Astrocyte (in vitro differentiated cells and primary cell): Measurements from ENCODE around the gene RAX2. TPM values are rescaled to one million over a fixed set of nuclear protein-coding genes. Genes with fewer than 3 reads are reported as not detected.

Experiments
- DNase-seq: peaks from one replicate; pipeline ENCODE4 v3.0.0-alpha.2; 2010; ENCODE audit warnings: low read depth
- FAIRE-seq: peaks from 2 replicates; lab custom pipeline; 2011; peaks lifted over from hg19 to GRCh38; lab: Jason Lieb, UNC
- H2AFZ ChIP-seq: 2 replicates; pipeline ENCODE4 v1.6.0; 2012; ENCODE audit warnings: low read depth, low read length, inconsistent platforms
- H3K27ac ChIP-seq: 2 replicates; pipeline ENCODE4 v1.5.1; 2011; ENCODE audit warnings: low read depth, low read length, inconsistent platforms
- H3K27me3 ChIP-seq: 2 replicates; pipeline ENCODE4 v1.6.0; 2011; ENCODE audit warnings: low read length, inconsistent platforms; ENCODE audit not compliant: insufficient read depth
- H3K36me3 ChIP-seq: 2 replicates; pipeline ENCODE4 v1.5.1; 2011; ENCODE audit warnings: low read length, inconsistent platforms; ENCODE audit not compliant: insufficient read depth
- H3K4me1 ChIP-seq: 2 replicates; pipeline ENCODE4 v1.5.1; 2011; ENCODE audit warnings: low read length, inconsistent platforms; ENCODE audit not compliant: insufficient read depth
- H3K4me2 ChIP-seq: 2 replicates; pipeline ENCODE4 v1.6.0; 2012; ENCODE audit warnings: low read length, inconsistent platforms
- H3K4me3 ChIP-seq: 2 replicates; pipeline ENCODE4 v1.5.1; 2011; ENCODE audit warnings: low read depth, mild to moderate bottlenecking, low read length, inconsistent platforms; ENCODE audit not compliant: insufficient read depth
- H3K79me2 ChIP-seq: 2 replicates; pipeline ENCODE4 v1.6.0; 2012; ENCODE audit warnings: mild to moderate bottlenecking, low read length, inconsistent platforms; ENCODE audit not compliant: insufficient read depth
- H3K9ac ChIP-seq: 2 replicates; pipeline ENCODE4 v1.6.0; 2012; ENCODE audit warnings: mild to moderate bottlenecking, low read length, inconsistent platforms
- H3K9me3 ChIP-seq: 2 replicates; pipeline ENCODE4 v1.5.1; 2012; ENCODE audit warnings: low read depth, mild to moderate bottlenecking, low read length, inconsistent platforms; ENCODE audit not compliant: insufficient read depth
- H4K20me1 ChIP-seq: 2 replicates; pipeline ENCODE4 v1.6.0; 2012; ENCODE audit warnings: low read length, inconsistent platforms; ENCODE audit not compliant: insufficient read depth
- H3K27ac Mint-ChIP-seq: one replicate; pipeline ENCODE4 v1.8.0; 2021; ENCODE audit warnings: mild to moderate bottlenecking, mixed read lengths; ENCODE audit not compliant: unreplicated experiment
- H3K27me3 Mint-ChIP-seq: one replicate; pipeline ENCODE4 v1.8.0; 2021; ENCODE audit warnings: low read depth, mixed read lengths; ENCODE audit not compliant: unreplicated experiment
- H3K36me3 Mint-ChIP-seq: one replicate; pipeline ENCODE4 v1.8.0; 2021; ENCODE audit warnings: low read depth, mixed read lengths; ENCODE audit not compliant: unreplicated experiment
- H3K4me1 Mint-ChIP-seq: one replicate; pipeline ENCODE4 v1.8.0; 2021; ENCODE audit warnings: low read depth, mixed read lengths; ENCODE audit not compliant: unreplicated experiment
- H3K4me3 Mint-ChIP-seq: one replicate; pipeline ENCODE4 v1.8.0; 2021; ENCODE audit warnings: mild to moderate bottlenecking, moderate library complexity, mixed read lengths; ENCODE audit not compliant: unreplicated experiment
- H3K9me3 Mint-ChIP-seq: one replicate; pipeline ENCODE4 v1.8.0; 2021; ENCODE audit warnings: mild to moderate bottlenecking, mixed read lengths; ENCODE audit not compliant: unreplicated experiment
- CTCF ChIP-seq: IDR thresholded peaks from 2 replicates; pipeline ENCODE4 v1.5.1; 2011; ENCODE audit warnings: low read depth, mild to moderate bottlenecking, inconsistent platforms, low read length, moderate library complexity; ENCODE audit not compliant: insufficient read depth
- EZH2 ChIP-seq: IDR thresholded peaks from 2 replicates; pipeline ENCODE4 v1.6.1; 2012; ENCODE audit warnings: mild to moderate bottlenecking, low read length, inconsistent platforms; ENCODE audit not compliant: insufficient read depth
- total RNA-seq: library from RNA; stranded (reverse); gene quantifications from 2 replicates; pipeline ENCODE4 v1.2.1, GENCODE V29; 2021

Gene RAX2
- total RNA-seq, 1 donor from 2014 or later, result not detected

DNA sequence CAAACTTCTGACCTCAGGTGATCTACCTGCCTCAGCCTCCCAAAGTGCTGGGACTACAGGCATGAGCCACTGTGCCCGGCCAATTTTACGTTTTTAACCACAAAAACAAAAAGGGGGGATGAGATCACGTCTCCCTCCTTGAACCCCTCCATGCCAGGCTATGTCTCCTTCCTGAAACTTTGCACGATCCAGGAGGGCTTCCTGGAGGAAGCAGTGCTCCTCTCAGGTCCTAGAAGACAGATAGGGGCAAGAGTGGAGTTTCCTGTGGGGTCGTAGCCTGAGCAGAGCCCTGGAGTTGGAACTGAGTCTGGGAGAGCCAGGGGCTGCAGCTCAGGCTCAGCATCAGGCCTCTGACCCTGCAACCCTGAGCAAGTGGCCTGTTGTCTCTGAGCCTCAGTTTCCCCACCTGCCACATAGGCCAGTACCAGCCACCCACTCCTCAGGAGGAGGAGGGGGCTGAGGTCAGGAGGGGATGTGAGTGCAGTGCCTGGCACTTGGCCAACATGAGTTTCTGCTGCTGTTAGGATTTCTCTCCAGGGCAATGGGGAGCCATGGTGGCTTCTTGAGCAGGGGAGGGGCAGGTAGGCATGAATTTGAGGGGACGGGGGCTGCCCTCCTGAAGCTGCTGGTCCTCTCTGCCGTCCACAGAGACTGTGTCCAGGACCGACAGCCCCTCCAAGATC is 26.5 kb downstream of the RAX2 start:
- Histone ChIP-seq H3K79me2 (no peaks in the 10 kb centered on the region), H2AFZ (no peak overlapping the region), H3K4me2 (no peak overlapping the region), H3K4me1 (no peaks in the 10 kb centered on the region), H3K27me3 (no peaks in the 10 kb centered on the region), H3K27ac (no peak overlapping the region), H3K9ac (no peak overlapping the region), H3K36me3 (no peaks in the 10 kb centered on the region), H3K4me3 (no peak overlapping the region), H3K9me3 (no peaks in the 10 kb centered on the region), H4K20me1 (no peaks in the 10 kb centered on the region)
- no peaks in the 10 kb centered on the region for H3K9me3 Mint-ChIP-seq
- FAIRE-seq (no peak), DNase-seq (no peak)
- H3K36me3 Mint-ChIP-seq, result peaks cover 2% of the 10 kb centered on the region
- H3K4me3 Mint-ChIP-seq, result no peak overlapping the region
- no peaks in the 10 kb centered on the region for H3K27me3 Mint-ChIP-seq
- no peaks in the 10 kb centered on the region for H3K4me1 Mint-ChIP-seq
- TF ChIP-seq CTCF, result no peak
- TF ChIP-seq EZH2, result no peak
- no peak overlapping the region for H3K27ac Mint-ChIP-seq

DNA sequence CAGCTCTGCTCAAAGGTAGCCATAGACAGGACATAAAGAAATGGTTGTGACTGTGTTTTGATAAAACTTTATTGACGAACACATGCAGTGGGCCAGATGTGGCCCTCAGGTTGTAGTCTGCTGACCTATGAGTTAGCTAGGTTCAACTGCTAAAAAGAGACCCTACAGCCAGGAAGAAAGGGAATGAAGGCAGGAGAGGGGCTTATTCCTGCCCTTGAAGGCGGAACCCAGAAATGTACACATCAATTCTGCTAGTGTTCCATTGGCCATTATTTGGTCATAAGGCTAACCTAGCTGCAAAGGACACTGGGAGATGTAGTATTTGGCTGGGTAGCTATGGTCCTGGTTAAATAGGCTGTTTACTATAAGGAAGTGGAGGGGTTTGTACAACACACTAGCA is 28.5 kb downstream of the RAX2 start:
- TF ChIP-seq CTCF, result no peak
- no peak for TF ChIP-seq EZH2
- H3K27ac ChIP-seq, result no peak overlapping the region
- H3K9me3 ChIP-seq, result no peaks in the 10 kb centered on the region
- H3K4me1 Mint-ChIP-seq, result no peaks in the 10 kb centered on the region
- no peak overlapping the region for H3K4me3 ChIP-seq
- peaks cover 2% of the 10 kb centered on the region for H3K27me3 Mint-ChIP-seq
- FAIRE-seq, result peak; percentile 17
- no peak overlapping the region for H3K4me3 Mint-ChIP-seq
- H3K27ac Mint-ChIP-seq, result no peak overlapping the region
- no peaks in the 10 kb centered on the region for H3K9me3 Mint-ChIP-seq
- H3K36me3 Mint-ChIP-seq, result no peaks in the 10 kb centered on the region
- H3K4me2 ChIP-seq, result no peak overlapping the region
- no peaks in the 10 kb centered on the region for H3K36me3 ChIP-seq
- no peaks in the 10 kb centered on the region for H3K27me3 ChIP-seq
- no peak overlapping the region for H3K9ac ChIP-seq
- H2AFZ ChIP-seq, result no peak overlapping the region
- H3K4me1 ChIP-seq, result no peaks in the 10 kb centered on the region
- H4K20me1 ChIP-seq, result no peaks in the 10 kb centered on the region
- DNase-seq, result no peak
- H3K79me2 ChIP-seq, result no peaks in the 10 kb centered on the region

DNA sequence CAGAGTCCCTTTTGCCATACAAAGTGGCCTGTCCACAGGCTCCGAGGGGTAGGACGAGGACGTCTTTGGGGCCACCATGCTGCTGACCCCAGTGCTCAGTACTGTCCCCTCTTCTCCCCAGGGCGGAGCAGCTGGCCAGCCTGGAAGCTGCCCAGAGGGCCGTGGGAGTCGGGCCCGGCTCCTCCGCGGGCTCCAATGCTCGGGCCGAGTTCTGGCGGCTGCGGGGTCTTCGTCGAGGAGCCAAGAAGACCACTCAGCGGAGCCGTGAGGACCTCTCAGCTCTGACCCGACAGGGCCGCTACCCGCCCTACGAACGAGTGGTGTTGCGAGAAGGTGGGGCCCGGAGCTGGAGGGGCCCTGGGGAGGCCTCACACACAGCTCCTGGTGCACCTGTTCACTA is 31.6 kb downstream of the RAX2 start:
- Histone ChIP-seq H2AFZ (no peak overlapping the region), H3K4me1 (no peaks in the 10 kb centered on the region), H3K9me3 (no peaks in the 10 kb centered on the region), H3K4me3 (no peak overlapping the region), H3K27ac (no peak overlapping the region), H3K79me2 (no peaks in the 10 kb centered on the region), H4K20me1 (no peaks in the 10 kb centered on the region), H3K36me3 (no peaks in the 10 kb centered on the region), H3K9ac (no peak overlapping the region), H3K27me3 (no peaks in the 10 kb centered on the region), H3K4me2 (no peak overlapping the region)
- no peak for DNase-seq
- Mint-ChIP-seq H3K27me3 (peaks cover 9% of the 10 kb centered on the region), H3K4me3 (no peak overlapping the region), H3K36me3 (no peaks in the 10 kb centered on the region), H3K27ac (no peak overlapping the region), H3K9me3 (no peaks in the 10 kb centered on the region), H3K4me1 (no peaks in the 10 kb centered on the region)
- no peak for FAIRE-seq
- TF ChIP-seq CTCF, result no peak
- TF ChIP-seq EZH2, result no peak
